Thymus (tissue), 11 donors: ENCODE results near the gene SIPA1L3. TPM values are rescaled to one million over a fixed set of nuclear protein-coding genes. Genes with fewer than 3 reads are reported as not detected.
A peak's percentile ranks its signal among the peaks of the same experiment; 100 is the strongest.
"Not testable (repeated sequence)": the region's sequence is repeated elsewhere in the genome, so short reads cannot be mapped to it uniquely, and the experiment has no call there.

Experiments
- DNase-seq, 9 donors: peaks; one replicate each; pipeline ENCODE4 v3.0.0-alpha.2; 2013; ENCODE audit warnings: low spot score in 9 of 9, low read depth in 6 of 9, missing footprints in 1 of 9
- H3K27ac ChIP-seq, 2 donors: one replicate each; pipeline ENCODE4 v1.5.1; 2013; ENCODE audit warnings: control low read depth in 1 of 2, low read depth in 1 of 2, low read length in 1 of 2, mild to moderate bottlenecking in 1 of 2, moderate library complexity in 1 of 2
- H3K27me3 ChIP-seq, 2 donors: one replicate each; pipeline ENCODE4 v1.5.1; 2013; ENCODE audit warnings: low read length in 1 of 2; ENCODE audit not compliant: control insufficient read depth in 2 of 2, insufficient read depth in 1 of 2
- H3K36me3 ChIP-seq, 2 donors: one replicate each; pipeline ENCODE4 v1.5.1; 2013; ENCODE audit warnings: low read length in 1 of 2, mild to moderate bottlenecking in 1 of 2, moderate library complexity in 1 of 2; ENCODE audit not compliant: control insufficient read depth in 2 of 2, insufficient read depth in 2 of 2
- H3K4me1 ChIP-seq, 2 donors: one replicate each; pipeline ENCODE4 v1.5.1; 2013; ENCODE audit warnings: low read length in 2 of 2; ENCODE audit not compliant: control insufficient read depth in 2 of 2, insufficient read depth in 2 of 2
- H3K4me3 ChIP-seq, 2 donors: one replicate each; pipeline ENCODE4 v1.5.1; 2013; ENCODE audit warnings: low read length in 2 of 2, control low read depth in 1 of 2, mild to moderate bottlenecking in 1 of 2
- H3K9me3 ChIP-seq, 2 donors: one replicate each; pipeline ENCODE4 v1.5.1; 2013; ENCODE audit warnings: low read length in 1 of 2, mild to moderate bottlenecking in 1 of 2; ENCODE audit not compliant: control insufficient read depth in 2 of 2, insufficient read depth in 1 of 2
- WGBS: extraction: QIAGEN DNeasy Blood & Tissue Kit; methylation state at CpG from one replicate; pipeline ENCODE4 v1.1.7; 2013; 5-methylcytosine and 5-hydroxymethylcytosine counted together
- polyA plus RNA-seq: library from polyadenylated mRNA; stranded (reverse); fragments of 200-250 nt; gene quantifications from one replicate; pipeline ENCODE4 v1.2.3, GENCODE V29; 2013
- total RNA-seq: library from RNA; stranded (reverse); fragments of 120-200 nt; gene quantifications from one replicate; pipeline ENCODE4 v1.2.4, GENCODE V29; 2013
- donor health status: healthy.

The SIPA1L3 gene
- total and polyA plus RNA-seq, 2 donors: 5.0 to 6.0 TPM

- H3K27ac ChIP-seq: no peak overlapping the region
- no peaks in the 10 kb centered on the region for H3K27me3 ChIP-seq
- no peak for DNase-seq
- H3K36me3 ChIP-seq: no peaks in the 10 kb centered on the region
- 82% methylated on average over 13 of the region's 13 CpGs for WGBS
- H3K4me3 ChIP-seq: no peak overlapping the region
- H3K9me3 ChIP-seq: no peaks in the 10 kb centered on the region
- peaks cover 0 to 2% of the 10 kb centered on the region in 2 donors for H3K4me1 ChIP-seq
Measured at GRCh38 chr19:38022791-38023670, 116.0 kb downstream of the SIPA1L3 start.

GRCh38 chr19:38023671-38024541 lies 116.9 kb downstream of the SIPA1L3 start:
- Histone ChIP-seq H3K9me3 (no peaks in the 10 kb centered on the region), H3K27me3 (no peaks in the 10 kb centered on the region), H3K4me3 (no peak overlapping the region), H3K27ac (peak overlapping the region in 1 of 2 donors; percentile 18), H3K4me1 (peaks cover 0 to 2% of the 10 kb centered on the region in 2 donors), H3K36me3 (no peaks in the 10 kb centered on the region)
- no peak for DNase-seq
- WGBS: 83% methylated on average over 12 of the region's 12 CpGs

DNA sequence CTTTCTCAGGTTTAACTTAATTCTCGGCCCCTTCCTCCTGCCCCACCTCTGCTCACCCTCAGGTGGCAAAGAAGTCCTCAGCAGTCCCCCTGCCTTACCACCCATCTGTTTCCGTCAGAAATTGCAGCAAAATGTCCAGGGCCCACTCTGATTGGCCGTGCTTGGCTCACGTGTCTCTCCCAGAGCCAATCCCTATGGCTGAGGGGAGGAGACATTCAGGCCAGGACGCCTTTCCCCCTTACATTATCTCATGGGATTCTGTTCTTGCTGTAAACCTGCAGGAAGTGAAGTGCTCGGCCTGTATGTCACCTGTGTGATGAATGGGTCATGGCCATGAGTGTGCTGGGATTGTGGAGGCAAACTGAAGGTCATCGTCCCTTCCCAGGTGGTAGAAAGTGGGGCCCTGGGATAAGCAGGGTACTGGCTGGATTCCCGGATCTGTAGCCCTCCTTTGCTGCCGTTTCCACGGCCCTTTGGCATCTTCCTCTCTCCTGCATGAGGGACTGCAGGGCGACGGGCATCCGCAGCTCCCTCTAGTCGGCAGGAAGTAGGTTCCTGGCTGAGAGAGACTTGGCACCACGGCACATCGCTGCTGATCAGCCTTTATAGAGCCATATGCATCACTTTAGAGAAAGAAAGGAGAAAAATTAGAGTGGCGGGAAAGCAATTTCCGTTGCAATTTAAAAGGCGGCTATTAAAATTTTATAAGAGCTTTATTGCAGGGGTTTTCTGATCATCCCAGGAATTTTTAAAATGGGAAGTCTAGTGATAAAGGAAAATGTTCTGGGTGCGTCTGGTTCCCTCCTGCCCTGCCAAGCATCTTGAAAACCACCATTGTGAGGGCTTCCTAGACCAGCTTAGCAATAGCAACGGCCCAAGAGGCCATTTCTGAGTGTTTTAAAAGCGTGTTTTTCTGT lies 118.2 kb downstream of the SIPA1L3 start:
- WGBS: 90% methylated on average over 22 of the region's 22 CpGs
- no peak overlapping the region for H3K27ac ChIP-seq

GRCh38 chr19:38025909-38026307 lies 118.9 kb downstream of the SIPA1L3 start:
- Histone ChIP-seq H3K27ac (no peak overlapping the region), H3K27me3 (no peaks in the 10 kb centered on the region), H3K4me3 (no peak overlapping the region), H3K36me3 (peaks cover 0 to 3% of the 10 kb centered on the region in 2 donors), H3K9me3 (no peaks in the 10 kb centered on the region), H3K4me1 (peaks cover 0 to 2% of the 10 kb centered on the region in 2 donors)
- no peak for DNase-seq
- WGBS: 92% methylated on average over 2 of the region's 2 CpGs

More for the DNA sequence above, 118.2 kb downstream of the SIPA1L3 start:
- Histone ChIP-seq H3K36me3 (no peaks in the 10 kb centered on the region), H3K9me3 (no peaks in the 10 kb centered on the region), H3K4me3 (no peak overlapping the region), H3K27me3 (no peaks in the 10 kb centered on the region), H3K4me1 (peaks cover 0 to 2% of the 10 kb centered on the region in 2 donors)
- DNase-seq: no peak

- 58% methylated on average over 6 of the region's 6 CpGs for WGBS
- H3K9me3 ChIP-seq: no peaks in the 10 kb centered on the region
- H3K4me3 ChIP-seq: no peak overlapping the region
- H3K27ac ChIP-seq: no peak overlapping the region
- peaks cover 0 to 8% of the 10 kb centered on the region in 2 donors for H3K4me1 ChIP-seq
- peaks cover 0 to 3% of the 10 kb centered on the region in 2 donors for H3K36me3 ChIP-seq
- DNase-seq: no peak
- no peaks in the 10 kb centered on the region for H3K27me3 ChIP-seq
Measured at GRCh38 chr19:38028913-38029510, 122.0 kb downstream of the SIPA1L3 start.

GRCh38 chr19:38030001-38030400 lies 123.0 kb downstream of the SIPA1L3 start:
- 98% methylated on average over 8 of the region's 8 CpGs for WGBS
- H3K4me3 ChIP-seq, H3K27ac ChIP-seq, H3K9me3 ChIP-seq, H3K36me3 ChIP-seq, DNase-seq, H3K27me3 ChIP-seq: not testable (repeated sequence)
- peaks cover 0 to 13% of the 10 kb centered on the region in 2 donors for H3K4me1 ChIP-seq

DNA sequence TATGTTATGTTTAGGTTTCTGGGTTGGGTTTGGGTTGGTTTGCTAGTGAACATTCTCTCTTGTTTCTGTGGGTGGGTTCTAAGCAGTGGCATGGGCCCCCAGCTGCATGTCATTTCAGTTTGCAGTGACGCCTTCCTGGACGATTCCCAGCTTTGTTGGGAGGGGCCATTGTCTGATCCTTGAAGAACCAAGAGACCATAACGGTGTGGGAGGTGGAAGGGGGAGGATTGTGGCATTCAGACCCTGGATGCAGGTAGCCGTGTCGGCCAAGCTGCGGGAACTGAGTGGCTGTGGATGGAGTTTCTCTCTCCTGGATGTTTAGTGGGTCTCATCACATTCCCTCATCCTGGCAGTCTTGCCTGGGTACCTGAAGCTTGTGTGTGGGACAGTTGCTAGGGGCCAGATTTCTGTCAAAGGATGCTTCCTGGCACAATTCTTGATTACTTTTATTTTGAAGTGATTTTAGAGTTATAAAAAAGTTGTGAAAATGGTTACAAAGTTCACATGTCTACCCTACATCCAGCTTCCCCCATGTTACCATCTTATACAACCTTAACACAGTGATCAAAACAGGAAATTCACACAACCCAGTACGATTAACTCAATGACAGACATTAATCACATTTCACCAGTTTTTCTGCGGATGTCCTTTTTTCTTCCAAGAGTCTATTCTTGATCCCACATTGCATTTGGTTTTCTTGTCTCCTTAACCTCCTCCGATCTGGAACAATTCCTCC lies 123.8 kb downstream of the SIPA1L3 start:
- H3K9me3 ChIP-seq: no peaks in the 10 kb centered on the region
- WGBS: 85% methylated on average over 9 of the region's 9 CpGs
- H3K4me3 ChIP-seq: no peak overlapping the region
- H3K27me3 ChIP-seq: no peaks in the 10 kb centered on the region
- peaks cover 0 to 3% of the 10 kb centered on the region in 2 donors for H3K36me3 ChIP-seq
- no peak overlapping the region for H3K27ac ChIP-seq
- DNase-seq: no peak
- peaks cover 0 to 13% of the 10 kb centered on the region in 2 donors for H3K4me1 ChIP-seq

DNA sequence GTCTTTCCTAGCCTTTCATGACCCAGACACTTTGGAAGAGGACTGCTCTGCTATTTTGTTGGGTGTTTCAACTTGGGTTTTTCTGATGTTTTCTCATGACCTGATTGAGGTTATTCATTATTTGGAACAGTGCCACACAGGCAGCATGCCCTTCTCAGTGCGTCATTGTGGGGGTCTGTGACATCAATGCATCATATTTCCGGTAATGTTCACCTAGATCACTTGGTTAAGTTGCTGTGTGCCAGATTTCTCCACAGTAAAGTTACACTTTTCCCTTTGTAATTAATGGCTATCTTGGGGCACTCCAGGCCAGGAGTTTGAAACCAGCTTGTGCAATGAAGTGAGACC lies 124.4 kb downstream of the SIPA1L3 start:
- Histone ChIP-seq H3K4me3 (no peak overlapping the region), H3K27ac (no peak overlapping the region), H3K4me1 (peaks cover 0 to 16% of the 10 kb centered on the region in 2 donors), H3K9me3 (no peaks in the 10 kb centered on the region), H3K36me3 (peaks cover 0 to 3% of the 10 kb centered on the region in 2 donors), H3K27me3 (no peaks in the 10 kb centered on the region)
- WGBS: 96% methylated on average over 2 of the region's 2 CpGs
- no peak for DNase-seq
